Erythroblast (primary cell): ENCODE data around the gene HOXB1.

Source experiments
- GATA1 ChIP-seq: IDR thresholded peaks from 2 replicates; pipeline ENCODE4 v1.6.1; 2011; ENCODE audit warnings: low read depth, mild to moderate bottlenecking, control low read depth, low read length, moderate library complexity
- POLR2A ChIP-seq: IDR thresholded peaks from 2 replicates; pipeline ENCODE4 v1.6.1; 2011; ENCODE audit warnings: mild to moderate bottlenecking, low read length

GRCh38 chr17:48575673-48576478, 45.1 kb upstream of the HOXB1 start:
- TF ChIP-seq POLR2A (no peak), GATA1 (no peak)
